Keratinocyte (primary cell): Measurements from ENCODE around the gene C20orf141. TPM values are rescaled to one million over a fixed set of nuclear protein-coding genes. Genes with fewer than 3 reads are reported as not detected.

Experiments used
- DNase-seq: peaks from one replicate; pipeline ENCODE4 v3.0.0-alpha.2; 2011; ENCODE audit warnings: low read depth, missing footprints, low spot score
- FAIRE-seq: peaks from 2 replicates; lab custom pipeline; 2011; peaks lifted over from hg19 to GRCh38; lab: Jason Lieb, UNC
- H2AFZ ChIP-seq: 2 replicates; pipeline ENCODE4 v1.6.0; 2012; ENCODE audit warnings: low read length, control low read depth, inconsistent platforms; ENCODE audit not compliant: control insufficient read depth
- H3K27ac ChIP-seq: 2 replicates; pipeline ENCODE4 v1.5.1; 2011; ENCODE audit warnings: low read length; ENCODE audit not compliant: control insufficient read depth, insufficient read depth
- H3K27me3 ChIP-seq: 3 replicates; pipeline ENCODE4 v1.6.0; 2011; ENCODE audit warnings: low read length; ENCODE audit not compliant: control insufficient read depth, insufficient read depth; ENCODE audit errors: extremely low read depth
- H3K36me3 ChIP-seq, 2 experiments: 2 replicates in 1 of 2; 3 replicates in 1 of 2; pipeline ENCODE4 v1.5.1; 2011; ENCODE audit warnings: low read length in 2 of 2, mild to moderate bottlenecking in 1 of 2; ENCODE audit not compliant: control insufficient read depth in 2 of 2, insufficient read depth in 2 of 2; ENCODE audit errors: extremely low read depth in 1 of 2
- H3K4me1 ChIP-seq: 3 replicates; pipeline ENCODE4 v1.5.1; 2011; ENCODE audit warnings: low read length; ENCODE audit not compliant: control insufficient read depth, insufficient read depth; ENCODE audit errors: extremely low read depth
- H3K4me2 ChIP-seq: 3 replicates; pipeline ENCODE4 v1.6.0; 2011; ENCODE audit warnings: low read depth, low read length; ENCODE audit not compliant: control insufficient read depth, insufficient read depth; ENCODE audit errors: extremely low read depth
- H3K4me3 ChIP-seq, 3 experiments: fragments of 200-600 bp in 1 of 3; sonication (generic) in 1 of 3; 2 replicates in 2 of 3; 3 replicates in 1 of 3; pipeline ENCODE4 v1.5.1; 2011 to 2016; ENCODE audit warnings: low read length in 3 of 3, mild to moderate bottlenecking in 3 of 3, control low read depth in 2 of 3, inconsistent platforms in 1 of 3, low read depth in 1 of 3, mixed read lengths in 1 of 3, mixed run types in 1 of 3, moderate library complexity in 1 of 3; ENCODE audit not compliant: control insufficient read depth in 2 of 3, insufficient read depth in 2 of 3; ENCODE audit errors: extremely low read depth in 1 of 3
- H3K79me2 ChIP-seq: 2 replicates; pipeline ENCODE4 v1.6.0; 2012; ENCODE audit warnings: low read length; ENCODE audit not compliant: control insufficient read depth, insufficient read depth
- H3K9ac ChIP-seq: 3 replicates; pipeline ENCODE4 v1.6.0; 2011; ENCODE audit warnings: low read length; ENCODE audit not compliant: control insufficient read depth, insufficient read depth; ENCODE audit errors: extremely low read depth
- H3K9me1 ChIP-seq: 3 replicates; pipeline ENCODE4 v1.6.0; 2011; ENCODE audit warnings: low read length; ENCODE audit not compliant: control insufficient read depth, insufficient read depth; ENCODE audit errors: extremely low read depth
- H3K9me3 ChIP-seq: 2 replicates; pipeline ENCODE4 v1.5.1; 2012; ENCODE audit warnings: low read depth, low read length; ENCODE audit not compliant: control insufficient read depth
- H4K20me1 ChIP-seq: 3 replicates; pipeline ENCODE4 v1.6.0; 2011; ENCODE audit warnings: low read length; ENCODE audit not compliant: control insufficient read depth, insufficient read depth; ENCODE audit errors: extremely low read depth
- CTCF ChIP-seq, 3 experiments: IDR thresholded peaks in 1 of 3; conservative IDR thresholded peaks in 1 of 3; optimal IDR thresholded peaks in 1 of 3; 2 replicates in 2 of 3; 3 replicates in 1 of 3; pipeline versions ENCODE3 to v1.5.1; 2011; ENCODE audit warnings: low read length in 3 of 3, mild to moderate bottlenecking in 3 of 3, moderate library complexity in 2 of 3, control low read depth in 1 of 3, inconsistent platforms in 1 of 3; ENCODE audit not compliant: insufficient read depth in 2 of 3; ENCODE audit errors: extremely low read depth in 1 of 3
- EZH2 ChIP-seq: IDR thresholded peaks from one replicate; pipeline ENCODE4 v1.6.1; 2012; ENCODE audit warnings: inconsistent platforms, mild to moderate bottlenecking, low read length, moderate library complexity
- dilution Hi-C: fragments of 300-500 bp; cut with MboI; formaldehyde crosslinking; loops from one replicate; pipeline ENCODE4 v1.7.0; 2020; ENCODE audit warnings: low sequenced_read_pairs; ENCODE audit not compliant: extremely low pct_ligation_motif_present
- polyA plus RNA-seq, 5 experiments: library from polyadenylated mRNA; depleted of rRNA in 3 of 5; stranded (reverse) in 3 of 5; stranded (forward) in 1 of 5; unstranded in 1 of 5; fragments of >200 nt; gene quantifications; 1 replicate in 1 of 5; 2 replicates in 3 of 5; 3 replicates in 1 of 5; pipeline versions ENCODE4 v1.2.1 to v1.2.3, GENCODE V29; 2011 to 2012; ENCODE audit warnings: missing spikeins in 2 of 5, low read depth in 1 of 5, low replicate concordance in 1 of 5

The C20orf141 gene
- polyA plus RNA-seq, 1 donor (not counting 4 experiments of a cell fraction or from before 2014, with no cell fraction given): not detected

- H3K9me1 ChIP-seq: no peaks in the 10 kb centered on the region
- H3K36me3 ChIP-seq: no peaks in the 10 kb centered on the region
- H3K27ac ChIP-seq: no peak overlapping the region
- FAIRE-seq (no peak), DNase-seq (no peak)
- no peak for TF ChIP-seq EZH2
- TF ChIP-seq CTCF (optimal IDR thresholded peaks at IDR 0.05 in 1 of 3, IDR thresholded peaks at IDR 0.05 in 1 of 3, conservative IDR thresholded peaks at IDR 0.05 in 1 of 3; ENCODE audit: extremely low read depth in 1 of 3, insufficient read depth in 2 of 3, low read length in 3 of 3): no peak
- no peak overlapping the region for H3K9ac ChIP-seq
- no peaks in the 10 kb centered on the region for H3K79me2 ChIP-seq
- dilution Hi-C loops: no loop called here
- H3K4me3 ChIP-seq: no peak overlapping the region
- no peaks in the 10 kb centered on the region for H4K20me1 ChIP-seq
- no peak overlapping the region for H3K4me2 ChIP-seq
- H3K9me3 ChIP-seq: peaks cover 2% of the 10 kb centered on the region
- no peak overlapping the region for H2AFZ ChIP-seq
- peaks cover 25% of the 10 kb centered on the region for H3K27me3 ChIP-seq
- H3K4me1 ChIP-seq: peaks cover 9% of the 10 kb centered on the region
Observed at GRCh38 chr20:2815242-2815900, 584 bp downstream of the C20orf141 start.

- H3K79me2 ChIP-seq: no peaks in the 10 kb centered on the region
- H3K9me1 ChIP-seq: no peaks in the 10 kb centered on the region
- H3K9ac ChIP-seq: no peak within 1 kb of the TSS
- FAIRE-seq: no peak
- no peak for TF ChIP-seq EZH2
- TF ChIP-seq CTCF (optimal IDR thresholded peaks at IDR 0.05 in 1 of 3, IDR thresholded peaks at IDR 0.05 in 1 of 3, conservative IDR thresholded peaks at IDR 0.05 in 1 of 3; ENCODE audit: extremely low read depth in 1 of 3, insufficient read depth in 2 of 3, low read length in 3 of 3): no peak
- no peak for DNase-seq
- H3K4me2 ChIP-seq: no peak within 1 kb of the TSS
- H3K4me1 ChIP-seq: peaks cover 9% of the 10 kb centered on the region
- H4K20me1 ChIP-seq: no peaks in the 10 kb centered on the region
- no peak within 1 kb of the TSS for H3K27ac ChIP-seq
- no peak within 1 kb of the TSS for H2AFZ ChIP-seq
- dilution Hi-C loops: no loop called here
- H3K4me3 ChIP-seq: no peak within 1 kb of the TSS
- no peaks in the 10 kb centered on the region for H3K36me3 ChIP-seq
- H3K27me3 ChIP-seq: peaks cover 33% of the 10 kb centered on the region
- H3K9me3 ChIP-seq: peaks cover 2% of the 10 kb centered on the region
Observed at GRCh38 chr20:2816030-2816582, 1.3 kb downstream of the C20orf141 start, which contains the start of gene TMEM239. Gene TMEM239 (plus strand): TSS chr20:2816364. CDS start chr20:2816555, 191 bp downstream.
